Testis (tissue), 2 donors: ENCODE results near the gene SIGLEC8.

Experiments
- CTCF ChIP-seq, 3 experiments: fragments of 450-650 bp in 2 of 3; fragments of 200-600 bp in 1 of 3; sonication (generic) in 1 of 3; IDR thresholded peaks; one replicate each; pipeline ENCODE4 v1.5.1; 2016 to 2019; ENCODE audit warnings: antibody characterized with exemption in 3 of 3, mild to moderate bottlenecking in 2 of 3, moderate library complexity in 1 of 3
- POLR2A ChIP-seq: fragments of 450-650 bp; IDR thresholded peaks from one replicate; pipeline ENCODE4 v1.6.1; 2017; ENCODE audit warnings: antibody characterized with exemption, mild to moderate bottlenecking, moderate library complexity

GRCh38 chr19:51431124-51431523 is 27.1 kb downstream of the SIGLEC8 start:
- no peak for TF ChIP-seq CTCF (IDR thresholded peaks at IDR 0.05)
- TF ChIP-seq POLR2A: no peak
